T-helper 17 cell (primary cell): ENCODE measurements around the gene SLC13A2. TPM values are rescaled to one million over a fixed set of nuclear protein-coding genes. Genes with fewer than 3 reads are reported as not detected.

Experiments used
- ATAC-seq: fragments of 150-1000 bp; cut with Tn5 transposase; 2 replicates; pipeline ENCODE4 v1.10.0; 2021; ENCODE audit warnings: mild to moderate bottlenecking, moderate library complexity
- DNase-seq, 3 donors: peaks; one replicate each; pipeline versions ENCODE4 v3.0.0 to v3.0.0-alpha.2; 2020 to 2021
- H3K9me3 ChIP-seq: one replicate; pipeline ENCODE4 v1.7.0; 2013; ENCODE audit warnings: low read length, mild to moderate bottlenecking; ENCODE audit not compliant: control insufficient read depth, poor library complexity, severe bottlenecking
- H3K27ac Mint-ChIP-seq: one replicate; pipeline ENCODE4 v1.8.0; 2022; ENCODE audit warnings: mild to moderate bottlenecking, moderate library complexity, mixed read lengths
- H3K27me3 Mint-ChIP-seq: one replicate; pipeline ENCODE4 v1.8.0; 2022; ENCODE audit warnings: mixed read lengths
- H3K36me3 Mint-ChIP-seq: one replicate; pipeline ENCODE4 v1.8.0; 2022; ENCODE audit warnings: low read depth, mixed read lengths
- H3K4me1 Mint-ChIP-seq: one replicate; pipeline ENCODE4 v1.8.0; 2022; ENCODE audit warnings: mild to moderate bottlenecking, mixed read lengths
- H3K4me3 Mint-ChIP-seq: one replicate; pipeline ENCODE4 v1.8.0; 2022; ENCODE audit warnings: mild to moderate bottlenecking, moderate library complexity, mixed read lengths
- total RNA-seq, 4 donors: library from RNA in 2 of 4; stranded (reverse) in 2 of 4; gene quantifications; one replicate each; pipeline ENCODE4 v1.2.3 and lab custom pipeline; 2022 to 2026

Gene SLC13A2
- total RNA-seq, 2 donors from 2014 or later = not detected

DNA sequence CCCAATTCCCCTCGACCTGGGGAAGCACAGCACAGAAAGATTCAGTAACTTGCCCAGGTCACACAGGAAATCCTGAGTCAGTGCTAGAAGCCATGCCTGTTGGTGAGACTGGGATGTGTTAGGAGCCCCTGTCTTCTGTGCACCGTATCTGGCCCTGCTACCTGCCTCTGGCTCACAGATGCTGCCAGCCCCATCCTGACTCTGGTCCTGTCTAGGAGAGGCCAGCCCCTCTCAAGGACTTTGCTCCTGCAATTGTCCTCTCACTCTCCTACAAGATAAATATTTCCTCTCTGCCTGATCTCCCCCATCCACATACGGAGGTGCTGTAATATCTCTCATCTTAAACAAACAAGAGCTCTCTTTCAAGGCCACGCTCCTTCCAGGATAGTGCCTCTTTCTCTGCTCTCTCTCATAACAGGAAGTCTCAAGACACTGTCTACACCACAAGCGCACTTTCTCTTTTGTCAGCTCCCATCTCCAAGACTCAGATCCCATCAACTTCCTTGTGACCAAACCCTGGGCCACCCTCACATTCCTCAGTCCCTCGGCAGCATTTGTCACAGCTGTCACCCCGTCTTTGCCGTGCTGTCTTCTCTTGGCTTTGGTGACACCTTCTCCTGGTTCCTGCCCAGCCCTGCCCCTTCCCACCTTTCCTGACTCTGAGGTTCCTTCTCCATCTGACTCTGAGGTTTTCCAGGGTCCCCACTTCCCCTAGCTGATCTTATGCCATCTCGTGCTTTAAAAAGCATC lies 1.9 kb downstream of the SLC13A2 start:
- no peaks in the 10 kb centered on the region for H3K9me3 ChIP-seq
- DNase-seq (no peak), ATAC-seq (no peak)
- Mint-ChIP-seq H3K4me3 (no peak overlapping the region), H3K4me1 (peaks cover 14% of the 10 kb centered on the region), H3K27ac (peak overlapping the region; percentile 67), H3K27me3 (peaks cover 14% of the 10 kb centered on the region), H3K36me3 (peaks cover 7% of the 10 kb centered on the region)

DNA sequence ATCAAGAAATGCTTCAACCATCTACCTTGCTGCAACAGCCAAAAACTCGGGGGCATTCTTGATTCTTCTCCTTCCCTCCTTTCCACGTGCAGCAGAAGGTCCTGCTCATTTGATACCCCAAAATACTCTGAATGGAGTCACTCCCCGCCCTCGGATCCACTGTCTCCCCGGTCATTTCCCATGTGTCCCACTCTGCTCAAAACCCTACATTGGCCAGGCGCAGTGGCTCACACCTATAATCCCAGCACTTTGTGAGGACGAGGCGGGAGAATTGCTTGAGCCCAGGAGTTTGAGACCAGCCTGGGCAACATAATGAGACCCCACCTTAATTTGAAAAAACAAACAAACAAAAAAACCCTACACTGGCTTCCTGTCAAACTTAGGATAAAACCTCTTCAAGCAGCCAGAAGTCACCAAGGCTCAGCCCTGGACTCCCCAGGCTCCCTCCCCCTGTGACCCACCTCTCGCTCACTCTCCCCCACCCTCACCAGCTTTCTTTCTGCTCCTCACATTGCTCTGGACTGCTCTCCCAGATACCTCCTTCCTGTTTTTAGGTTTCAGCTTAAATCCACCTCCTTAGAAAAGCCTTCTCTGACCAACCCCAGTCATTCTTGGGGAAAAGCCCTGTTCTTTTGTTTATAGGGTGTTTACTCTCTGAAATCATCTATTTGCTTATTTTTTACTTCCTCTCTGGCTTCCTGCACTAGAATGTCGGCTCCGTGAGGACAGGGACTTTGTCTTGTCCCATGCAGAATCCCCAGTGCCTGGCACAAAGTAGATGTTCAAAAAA lies 2.8 kb downstream of the SLC13A2 start:
- H3K27me3 Mint-ChIP-seq = peaks cover 14% of the 10 kb centered on the region
- no peak for ATAC-seq
- no peaks in the 10 kb centered on the region for H3K9me3 ChIP-seq

DNA sequence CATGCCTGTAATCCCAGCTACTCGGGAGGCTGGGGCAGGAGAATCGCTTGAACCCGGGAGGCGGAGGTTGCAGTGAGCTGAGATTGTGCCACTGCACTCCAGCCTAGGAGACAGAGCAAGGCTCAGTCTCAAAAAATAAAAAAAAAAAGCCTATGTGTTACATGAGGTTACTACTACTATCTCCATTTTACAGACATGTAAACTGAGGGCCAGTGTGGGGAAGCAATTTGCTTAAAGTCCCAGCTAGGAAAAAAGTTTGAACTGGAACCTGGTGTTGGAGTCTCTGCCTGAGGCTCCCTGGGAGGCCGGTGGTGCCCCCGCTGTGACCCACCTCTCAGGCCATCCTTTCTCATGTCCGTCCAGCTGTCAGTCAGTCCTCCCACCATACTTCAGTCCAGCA lies 4.5 kb downstream of the SLC13A2 start:
- Mint-ChIP-seq H3K27ac (peak overlapping the region; percentile 27), H3K4me3 (no peak overlapping the region), H3K27me3 (peaks cover 14% of the 10 kb centered on the region), H3K4me1 (peaks cover 15% of the 10 kb centered on the region), H3K36me3 (peaks cover 7% of the 10 kb centered on the region)
- ATAC-seq = no peak
- H3K9me3 ChIP-seq = no peaks in the 10 kb centered on the region
- no peak for DNase-seq

More for the DNA sequence above, 2.8 kb downstream of the SLC13A2 start:
- H3K4me1 Mint-ChIP-seq = peaks cover 15% of the 10 kb centered on the region
- no peak overlapping the region for H3K27ac Mint-ChIP-seq
- H3K4me3 Mint-ChIP-seq = no peak overlapping the region
- DNase-seq = no peak
- peaks cover 7% of the 10 kb centered on the region for H3K36me3 Mint-ChIP-seq

DNA sequence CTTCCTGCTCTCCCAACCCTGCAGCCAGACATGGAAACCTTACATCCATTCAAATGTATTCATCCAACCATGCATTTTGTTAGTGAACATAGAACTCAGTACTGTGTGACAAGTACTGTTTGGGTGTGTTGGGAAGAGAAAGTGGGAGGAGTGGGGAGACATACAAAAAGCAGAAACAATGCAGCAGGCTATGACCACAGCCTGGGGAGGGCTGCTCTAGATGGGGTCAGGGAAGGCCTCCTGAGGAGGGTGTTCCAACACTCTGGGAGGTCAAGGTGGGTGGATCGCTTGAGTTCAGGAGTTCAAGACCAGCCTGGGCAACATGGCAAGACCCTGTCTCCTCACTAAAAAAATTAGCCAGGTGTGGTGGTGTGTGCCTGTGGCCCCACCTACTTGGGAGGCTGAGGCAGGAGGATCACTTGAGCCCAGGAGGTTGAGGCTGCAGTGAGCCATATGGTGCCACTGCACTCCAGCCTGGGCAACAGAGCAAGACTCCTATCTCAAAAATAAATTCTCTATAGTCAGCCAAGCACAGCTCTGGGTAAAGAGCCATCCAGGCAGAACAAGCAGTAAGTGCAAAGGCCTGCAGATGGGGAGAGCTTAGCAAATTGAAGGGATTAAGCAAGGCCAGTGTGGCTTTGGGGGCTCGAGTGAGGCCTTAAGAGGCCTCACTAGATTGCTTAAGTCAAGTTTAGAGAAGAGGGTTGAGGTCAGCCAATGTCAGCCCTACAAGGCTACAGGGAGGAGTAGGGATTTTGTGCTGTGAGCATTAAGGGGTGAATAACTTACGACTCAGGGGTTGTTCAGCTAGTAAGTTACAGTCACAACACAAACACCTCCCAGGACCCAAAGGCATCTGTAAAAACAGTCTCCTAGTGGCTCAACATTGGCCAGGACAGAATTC lies 5.5 kb downstream of the SLC13A2 start:
- H3K27ac Mint-ChIP-seq = no peak overlapping the region
- H3K36me3 Mint-ChIP-seq = peaks cover 7% of the 10 kb centered on the region
- peaks cover 16% of the 10 kb centered on the region for H3K4me1 Mint-ChIP-seq
- peaks cover 14% of the 10 kb centered on the region for H3K27me3 Mint-ChIP-seq
- H3K4me3 Mint-ChIP-seq = no peak overlapping the region
- H3K9me3 ChIP-seq = no peaks in the 10 kb centered on the region
- ATAC-seq (no peak), DNase-seq (no peak)

DNA sequence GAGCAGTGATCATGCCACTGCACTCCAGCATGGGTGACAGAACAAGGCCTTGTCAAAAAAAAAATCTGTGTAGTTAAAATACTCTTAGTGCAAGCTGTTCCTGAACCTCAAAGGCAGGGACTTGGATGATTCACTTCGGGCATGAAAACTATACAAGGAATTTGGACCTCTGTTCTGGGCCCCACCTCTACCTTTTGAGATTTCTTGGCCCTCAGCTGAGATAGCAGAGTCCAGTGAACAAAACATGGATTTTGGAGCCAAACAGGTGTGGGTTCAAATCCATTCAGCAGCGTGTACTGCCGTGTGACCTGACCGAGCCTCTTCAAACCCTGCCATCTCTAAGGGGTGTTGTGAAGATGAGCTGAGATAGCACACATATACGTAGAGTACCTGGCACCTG lies 6.8 kb downstream of the SLC13A2 start:
- H3K9me3 ChIP-seq = no peaks in the 10 kb centered on the region
- Mint-ChIP-seq H3K4me3 (no peak overlapping the region), H3K36me3 (peaks cover 9% of the 10 kb centered on the region), H3K27me3 (peaks cover 26% of the 10 kb centered on the region), H3K27ac (no peak overlapping the region), H3K4me1 (peaks cover 19% of the 10 kb centered on the region)
- DNase-seq = no peak
- no peak for ATAC-seq

DNA sequence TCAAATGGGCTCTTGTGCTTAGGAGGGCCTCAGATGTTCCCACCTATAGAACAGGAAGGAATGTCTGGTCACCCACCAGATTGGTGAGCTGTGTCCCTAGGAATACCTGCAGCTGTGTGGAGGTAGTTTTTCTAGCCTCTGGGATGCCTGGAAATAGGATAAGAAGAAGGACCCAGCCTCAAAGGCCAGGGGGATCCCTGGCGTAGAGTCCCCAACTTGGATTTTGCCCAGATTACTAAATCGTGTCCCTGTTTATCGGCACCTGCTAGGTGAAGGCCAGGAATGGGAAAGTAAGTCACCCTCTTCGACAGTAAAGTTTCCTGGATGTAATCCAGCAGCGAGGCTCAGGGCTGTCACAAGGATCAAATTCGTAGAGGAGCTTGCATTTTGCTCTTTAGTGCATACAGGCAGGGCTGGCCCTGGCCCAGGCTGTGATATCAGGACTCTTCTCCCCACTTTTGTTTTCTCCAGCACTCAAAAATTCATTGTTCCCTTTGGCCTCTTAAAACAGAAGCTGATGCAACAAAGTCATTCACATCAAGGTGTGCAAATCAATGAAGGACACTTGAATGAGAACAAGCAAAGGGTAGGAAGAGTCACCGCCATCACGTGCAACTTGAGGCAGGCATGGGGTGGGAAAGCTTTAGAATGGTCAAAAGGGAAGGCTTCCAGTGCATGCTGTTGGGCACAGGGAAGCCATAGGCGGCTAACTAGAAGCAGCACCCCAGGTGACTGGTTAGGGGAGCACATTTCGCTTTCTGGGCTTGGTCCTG lies 7.5 kb downstream of the SLC13A2 start:
- Mint-ChIP-seq H3K4me3 (no peak overlapping the region), H3K4me1 (peaks cover 12% of the 10 kb centered on the region), H3K27ac (no peak overlapping the region), H3K36me3 (peaks cover 6% of the 10 kb centered on the region), H3K27me3 (peaks cover 26% of the 10 kb centered on the region)
- no peaks in the 10 kb centered on the region for H3K9me3 ChIP-seq
- ATAC-seq (no peak), DNase-seq (no peak)

DNA sequence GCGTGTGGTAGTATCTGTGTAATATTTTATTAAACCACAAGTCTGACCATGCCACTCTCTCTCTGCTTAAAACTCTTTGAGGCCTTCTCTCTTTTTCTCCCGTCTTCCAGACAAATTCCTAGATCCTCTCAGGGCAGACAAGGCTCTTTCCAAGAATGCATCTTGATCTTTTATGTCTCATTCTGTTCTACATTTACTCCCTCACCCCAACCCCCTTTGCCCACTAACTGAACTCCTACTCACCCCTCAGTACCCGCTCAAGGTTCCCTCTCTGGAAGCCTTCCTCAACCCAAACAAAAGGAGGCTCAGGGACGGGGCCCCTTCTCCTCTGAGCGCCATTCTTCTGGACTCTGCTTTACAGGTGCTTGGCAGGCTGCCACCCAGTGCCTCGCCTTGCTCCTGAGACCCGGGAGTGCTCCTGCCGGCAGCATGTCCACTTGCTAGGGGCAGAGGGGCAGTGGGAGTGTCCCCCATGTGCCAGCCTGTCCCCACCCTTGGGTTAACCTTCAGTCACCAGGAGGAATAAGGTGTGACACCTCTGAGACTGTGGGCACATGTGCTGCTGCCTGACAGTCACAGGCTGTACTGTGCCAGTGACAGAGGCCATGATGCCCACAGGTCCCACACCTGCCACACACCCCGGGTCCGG lies 9.2 kb downstream of the SLC13A2 start:
- Mint-ChIP-seq H3K36me3 (peaks cover 6% of the 10 kb centered on the region), H3K27ac (no peak overlapping the region), H3K4me3 (no peak overlapping the region), H3K4me1 (peaks cover 12% of the 10 kb centered on the region), H3K27me3 (peaks cover 27% of the 10 kb centered on the region)
- DNase-seq (no peak), ATAC-seq (no peak)
- H3K9me3 ChIP-seq = no peaks in the 10 kb centered on the region

DNA sequence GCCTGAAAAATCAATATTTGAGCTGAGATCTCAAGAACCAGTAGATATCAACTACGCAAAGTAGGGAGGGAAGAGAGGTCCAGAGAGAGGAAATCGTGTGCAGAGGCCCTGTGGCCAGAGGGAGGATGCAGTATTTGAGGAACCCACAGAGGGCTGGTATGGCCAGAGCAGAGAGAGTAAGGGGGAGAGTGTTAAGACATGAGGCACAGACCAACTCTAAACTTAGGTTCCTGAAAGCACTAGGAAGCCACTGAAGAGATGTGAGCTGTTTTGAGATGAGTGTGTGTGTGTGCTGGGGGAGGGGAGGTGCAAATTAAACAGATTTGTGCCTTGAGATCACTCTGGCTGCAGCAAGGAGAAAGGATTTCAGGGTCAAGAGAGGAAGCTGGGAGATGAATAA lies 10.9 kb downstream of the SLC13A2 start:
- Mint-ChIP-seq H3K4me1 (peaks cover 9% of the 10 kb centered on the region), H3K27ac (no peak overlapping the region), H3K27me3 (peaks cover 27% of the 10 kb centered on the region), H3K36me3 (peaks cover 3% of the 10 kb centered on the region), H3K4me3 (no peak overlapping the region)
- DNase-seq (no peak), ATAC-seq (no peak)
- no peaks in the 10 kb centered on the region for H3K9me3 ChIP-seq

DNA sequence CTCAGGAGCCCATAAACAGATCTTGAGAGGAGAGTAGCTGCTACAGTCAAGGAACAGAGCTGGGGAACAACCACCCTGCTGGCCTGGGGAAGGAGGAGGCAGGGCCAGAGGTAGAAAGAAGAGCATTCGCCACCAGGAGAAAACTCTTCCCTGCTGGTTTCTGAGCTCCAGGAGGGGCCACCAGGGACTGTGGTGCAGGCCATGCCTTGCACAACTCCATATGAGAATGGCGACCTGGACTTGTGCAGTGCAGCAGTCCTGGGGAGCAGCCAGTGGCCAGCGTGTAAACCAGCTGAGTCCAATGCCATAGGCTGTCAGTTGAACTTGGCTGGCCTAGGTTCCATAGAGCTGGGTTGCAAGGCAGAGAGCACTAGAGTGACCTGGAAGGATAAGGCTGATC lies 11.6 kb downstream of the SLC13A2 start:
- ATAC-seq = no peak
- H3K9me3 ChIP-seq = no peaks in the 10 kb centered on the region
- Mint-ChIP-seq H3K4me3 (no peak overlapping the region), H3K4me1 (peaks cover 9% of the 10 kb centered on the region), H3K36me3 (peaks cover 3% of the 10 kb centered on the region), H3K27me3 (peaks cover 27% of the 10 kb centered on the region), H3K27ac (no peak overlapping the region)
- no peak for DNase-seq

DNA sequence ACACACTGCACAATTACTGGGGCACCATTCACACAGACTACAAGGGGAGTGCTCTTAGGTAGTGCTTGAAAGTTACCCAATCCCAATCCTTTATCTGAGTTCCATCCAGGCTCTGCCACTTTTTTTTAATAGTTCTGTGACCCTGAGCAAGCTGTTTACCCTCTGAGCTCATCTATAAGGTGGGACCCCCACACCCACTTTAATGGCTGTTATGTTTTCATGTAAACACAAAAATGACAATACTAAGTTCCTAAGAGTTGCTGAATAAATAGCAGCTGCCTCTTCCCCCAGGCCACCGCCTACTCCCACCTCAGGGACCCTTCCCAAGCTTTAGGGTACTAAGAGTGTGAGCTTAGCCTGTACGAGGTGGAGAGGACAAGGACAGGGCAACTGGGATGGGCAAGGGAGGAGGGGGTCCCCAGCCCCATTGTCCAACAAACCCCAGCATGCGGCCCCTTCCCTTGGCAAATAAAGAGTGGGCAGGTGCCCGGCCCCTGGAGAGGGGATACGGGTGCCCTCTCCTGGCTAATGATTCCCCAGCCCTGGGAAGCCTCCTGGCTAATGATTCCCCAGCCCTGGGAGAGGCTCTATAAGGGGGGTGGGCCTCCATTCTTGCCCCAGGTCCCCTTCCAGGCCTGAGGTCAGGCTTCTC lies 14.6 kb downstream of the SLC13A2 start:
- H3K27me3 Mint-ChIP-seq = peaks cover 39% of the 10 kb centered on the region
- peaks cover 8% of the 10 kb centered on the region for H3K4me1 Mint-ChIP-seq
- no peak overlapping the region for H3K27ac Mint-ChIP-seq
- no peaks in the 10 kb centered on the region for H3K9me3 ChIP-seq
- H3K4me3 Mint-ChIP-seq = no peak overlapping the region
- peaks cover 5% of the 10 kb centered on the region for H3K36me3 Mint-ChIP-seq
- ATAC-seq (no peak), DNase-seq (no peak)

DNA sequence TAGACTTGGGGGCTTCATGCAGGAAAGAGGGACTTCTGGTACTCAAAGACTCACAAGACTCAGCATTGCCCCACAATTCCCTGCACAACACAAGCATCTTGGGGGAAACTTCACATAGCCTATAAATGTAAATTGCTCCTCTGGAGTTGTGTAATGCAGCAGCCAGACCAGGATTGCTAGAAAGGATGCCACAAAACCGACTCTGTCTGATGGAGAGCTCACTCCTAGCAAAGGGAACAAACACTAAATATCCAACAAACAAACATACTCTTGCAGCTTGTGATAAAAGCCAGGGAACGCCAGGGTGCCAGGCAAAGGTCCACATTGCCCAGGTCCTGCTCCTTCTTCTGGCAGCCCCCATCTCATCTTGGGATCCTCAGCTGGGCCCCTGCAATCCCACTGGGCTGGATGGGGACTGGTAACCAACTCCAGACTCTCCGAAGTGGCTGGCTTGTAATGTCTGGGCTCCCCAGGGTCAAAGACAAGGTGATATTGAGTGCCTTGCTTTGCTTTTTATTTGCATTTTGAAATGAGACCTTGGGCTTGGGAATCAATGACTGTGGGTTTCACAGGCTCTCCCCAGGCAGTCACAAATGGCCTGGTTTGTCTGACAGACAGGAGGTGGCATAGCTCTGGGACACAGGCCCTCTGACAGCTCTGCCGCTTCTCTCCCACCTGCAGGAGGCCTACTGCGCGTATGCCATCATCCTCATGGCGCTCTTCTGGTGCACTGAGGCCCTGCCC lies 15.3 kb downstream of the SLC13A2 start:
- H3K27me3 Mint-ChIP-seq = peaks cover 43% of the 10 kb centered on the region
- H3K9me3 ChIP-seq = no peaks in the 10 kb centered on the region
- H3K4me1 Mint-ChIP-seq = peaks cover 8% of the 10 kb centered on the region
- ATAC-seq = no peak
- H3K27ac Mint-ChIP-seq = no peak overlapping the region
- peaks cover 5% of the 10 kb centered on the region for H3K36me3 Mint-ChIP-seq
- DNase-seq = no peak
- no peak overlapping the region for H3K4me3 Mint-ChIP-seq
